PC-9 (cell line): Measurements from ENCODE around the gene SDHC. TPM values are rescaled to one million over a fixed set of nuclear protein-coding genes. Genes with fewer than 3 reads are reported as not detected.

Experiments used
- BruUV-seq: library from RNA; stranded (reverse); fragments of 400-500 nt; replicated peaks from 2 replicates; lab custom pipeline; 2021; lab: Mats Ljungman, UMichigan
- CTCF ChIA-PET: fragments of 300-600 bp; sonication (Branson Sonifier 250); formaldehyde crosslinking; loops from one replicate; lab custom pipeline; 2022; ENCODE audit warnings: antibody characterized with exemption; lab: Charles Lee
- POLR2A ChIA-PET: fragments of 300-600 bp; sonication (Branson Sonifier 250); formaldehyde crosslinking; loops from one replicate; lab custom pipeline; 2022; ENCODE audit warnings: antibody characterized with exemption; ENCODE audit not compliant: unreplicated experiment; lab: Charles Lee
- DNase-seq, 2 experiments: peaks; one replicate each; pipeline versions ENCODE4 v3.0.0 to v3.0.0-alpha.2; 2015 to 2022; ENCODE audit warnings: mixed read lengths in 1 of 2
- H2AFZ ChIP-seq: fragments of 200-600 bp; sonication (generic); 2 replicates; pipeline ENCODE4 v1.8.1; 2017; ENCODE audit warnings: antibody characterized with exemption
- H3F3A ChIP-seq: fragments of 200-600 bp; sonication (generic); 2 replicates; pipeline ENCODE4 v1.8.1; 2017; ENCODE audit warnings: antibody characterized with exemption, mild to moderate bottlenecking, low read depth; ENCODE audit not compliant: insufficient read depth
- H3K27ac ChIP-seq: fragments of 200-600 bp; sonication (generic); 2 replicates; pipeline ENCODE4 v1.6.1; 2016; ENCODE audit warnings: mixed run types
- H3K27me3 ChIP-seq: fragments of 200-600 bp; sonication (generic); 2 replicates; pipeline ENCODE4 v1.6.1; 2016; ENCODE audit warnings: low read depth, mixed run types; ENCODE audit not compliant: insufficient read depth
- H3K36me3 ChIP-seq: fragments of 200-600 bp; sonication (generic); 2 replicates; pipeline ENCODE4 v1.6.1; 2016; ENCODE audit warnings: low read depth, mixed run types
- H3K4me1 ChIP-seq: fragments of 200-600 bp; sonication (generic); replicated peaks from 2 replicates; pipeline ENCODE4 v1.6.1; 2016; ENCODE audit warnings: mixed run types; ENCODE audit not compliant: insufficient read depth
- H3K4me2 ChIP-seq: fragments of 200-600 bp; sonication (generic); 2 replicates; pipeline ENCODE4 v1.6.1; 2017; ENCODE audit warnings: mixed run types
- H3K4me3 ChIP-seq: fragments of 200-600 bp; sonication (generic); 2 replicates; pipeline ENCODE4 v1.6.1; 2016; ENCODE audit warnings: mixed run types
- H3K79me2 ChIP-seq: fragments of 200-600 bp; sonication (generic); 2 replicates; pipeline ENCODE4 v1.6.1; 2017; ENCODE audit warnings: low read depth, mixed run types
- H3K9me2 ChIP-seq: fragments of 200-600 bp; sonication (generic); 2 replicates; pipeline ENCODE4 v1.8.1; 2017; ENCODE audit warnings: mild to moderate bottlenecking; ENCODE audit not compliant: insufficient read depth
- H3K9me3 ChIP-seq: fragments of 200-600 bp; sonication (generic); 2 replicates; pipeline ENCODE4 v1.8.1; 2016; ENCODE audit warnings: low read depth; ENCODE audit not compliant: insufficient read depth
- H4K20me1 ChIP-seq: fragments of 200-600 bp; sonication (generic); 2 replicates; pipeline ENCODE4 v1.8.1; 2017; ENCODE audit not compliant: insufficient read depth
- EZH2 ChIP-seq: fragments of 200-600 bp; sonication (generic); IDR thresholded peaks from 2 replicates; pipeline ENCODE4 v1.8.0; 2017; ENCODE audit warnings: antibody characterized with exemption, low read depth
- intact Hi-C: fragments of 100-400 bp; cut with micrococcal nuclease; formaldehyde crosslinking; loops from one replicate; pipeline ENCODE4 v1.10.0; 2022; ENCODE audit not compliant: unreplicated experiment
- total RNA-seq: library from RNA; stranded (reverse); gene quantifications from 2 replicates; pipeline ENCODE4 v1.2.3, GENCODE V29; 2021
- TF ChIP-seq, protein P1 (sequence below): fragments of 200-600 bp; sonication (generic); conservative IDR thresholded peaks from 2 replicates; pipeline ENCODE4 v1.6.1; 2017; ENCODE audit warnings: mixed run types, antibody characterized with exemption, mild to moderate bottlenecking, moderate library complexity

The SDHC gene
- total RNA-seq, 1 experiment from 2014 or later, result 215 TPM

GRCh38 chr1:161285521-161285920 is 28.7 kb upstream of the SDHC start:
- Histone ChIP-seq H4K20me1 (no peaks in the 10 kb centered on the region), H3K4me1 (no peaks in the 10 kb centered on the region), H2AFZ (no peak overlapping the region), H3K79me2 (no peaks in the 10 kb centered on the region), H3K9me2 (no peaks in the 10 kb centered on the region), H3K4me3 (no peak overlapping the region), H3K36me3 (no peaks in the 10 kb centered on the region), H3K4me2 (no peak overlapping the region), H3K27me3 (peaks cover 48% of the 10 kb centered on the region), H3F3A (no peaks in the 10 kb centered on the region), H3K27ac (no peak overlapping the region), H3K9me3 (no peaks in the 10 kb centered on the region)
- no peak for DNase-seq
- CTCF ChIA-PET, result no interaction called here
- TF ChIP-seq, protein P1, sequence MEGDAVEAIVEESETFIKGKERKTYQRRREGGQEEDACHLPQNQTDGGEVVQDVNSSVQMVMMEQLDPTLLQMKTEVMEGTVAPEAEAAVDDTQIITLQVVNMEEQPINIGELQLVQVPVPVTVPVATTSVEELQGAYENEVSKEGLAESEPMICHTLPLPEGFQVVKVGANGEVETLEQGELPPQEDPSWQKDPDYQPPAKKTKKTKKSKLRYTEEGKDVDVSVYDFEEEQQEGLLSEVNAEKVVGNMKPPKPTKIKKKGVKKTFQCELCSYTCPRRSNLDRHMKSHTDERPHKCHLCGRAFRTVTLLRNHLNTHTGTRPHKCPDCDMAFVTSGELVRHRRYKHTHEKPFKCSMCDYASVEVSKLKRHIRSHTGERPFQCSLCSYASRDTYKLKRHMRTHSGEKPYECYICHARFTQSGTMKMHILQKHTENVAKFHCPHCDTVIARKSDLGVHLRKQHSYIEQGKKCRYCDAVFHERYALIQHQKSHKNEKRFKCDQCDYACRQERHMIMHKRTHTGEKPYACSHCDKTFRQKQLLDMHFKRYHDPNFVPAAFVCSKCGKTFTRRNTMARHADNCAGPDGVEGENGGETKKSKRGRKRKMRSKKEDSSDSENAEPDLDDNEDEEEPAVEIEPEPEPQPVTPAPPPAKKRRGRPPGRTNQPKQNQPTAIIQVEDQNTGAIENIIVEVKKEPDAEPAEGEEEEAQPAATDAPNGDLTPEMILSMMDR, result no peak
- no peak for TF ChIP-seq EZH2
- intact Hi-C loops, result no loop called here
- BruUV-seq, result no TSS peak
- POLR2A ChIA-PET, result interaction anchor here (0.6 kb wide), 1 partner anchor 149 kb away, joined by 4 read pairs; no protein-coding TSS in a partner anchor

- peaks cover 45% of the 10 kb centered on the region for H3K27me3 ChIP-seq
- no peak for DNase-seq
- no peaks in the 10 kb centered on the region for H3K9me2 ChIP-seq
- H3K79me2 ChIP-seq, result no peaks in the 10 kb centered on the region
- H3K4me2 ChIP-seq, result no peak overlapping the region
- POLR2A ChIA-PET, result no interaction called here
- TF ChIP-seq EZH2, result no peak
- TF ChIP-seq, protein P1, result no peak
- H3F3A ChIP-seq, result no peaks in the 10 kb centered on the region
- H2AFZ ChIP-seq, result no peak overlapping the region
- no peak overlapping the region for H3K27ac ChIP-seq
- no peaks in the 10 kb centered on the region for H4K20me1 ChIP-seq
- CTCF ChIA-PET, result no interaction called here
- no TSS peak for BruUV-seq
- no peaks in the 10 kb centered on the region for H3K36me3 ChIP-seq
- no peaks in the 10 kb centered on the region for H3K4me1 ChIP-seq
- no peaks in the 10 kb centered on the region for H3K9me3 ChIP-seq
- no peak overlapping the region for H3K4me3 ChIP-seq
- intact Hi-C loops, result no loop called here
These were observed 26.6 kb upstream of the SDHC start for GRCh38 chr1:161287482-161288054.

- POLR2A ChIA-PET, result no interaction called here
- no TSS peak for BruUV-seq
- H3K27ac ChIP-seq, result no peak overlapping the region
- no peaks in the 10 kb centered on the region for H4K20me1 ChIP-seq
- no peaks in the 10 kb centered on the region for H3K9me3 ChIP-seq
- intact Hi-C loops, result loop anchor here (1.0 kb wide), 1 partner anchor 63 kb away; no protein-coding TSS in a partner anchor
- H3K9me2 ChIP-seq, result no peaks in the 10 kb centered on the region
- H3K27me3 ChIP-seq, result peaks cover 13% of the 10 kb centered on the region; the same call in 1 of the 2 replicates
- no peaks in the 10 kb centered on the region for H3F3A ChIP-seq
- no peak overlapping the region for H2AFZ ChIP-seq
- no peak for TF ChIP-seq EZH2
- TF ChIP-seq, protein P1, result no peak
- no peaks in the 10 kb centered on the region for H3K79me2 ChIP-seq
- H3K36me3 ChIP-seq, result no peaks in the 10 kb centered on the region
- no peaks in the 10 kb centered on the region for H3K4me1 ChIP-seq
- CTCF ChIA-PET, result interaction anchor here (0.6 to 1.6 kb wide), 7 partner anchors 11 to 450 kb away, joined by 3 to 13 read pairs (median 4); partner anchors contain the start of genes NDUFS2 and TOMM40L
- no peak overlapping the region for H3K4me3 ChIP-seq
- no peak overlapping the region for H3K4me2 ChIP-seq
- no peak for DNase-seq
These were observed 23.4 kb upstream of the SDHC start for GRCh38 chr1:161290779-161291178.
